NK-92 (cell line): ENCODE measurements around the gene IQGAP2.
"Not testable (repeated sequence)": the region's sequence is repeated elsewhere in the genome, so short reads cannot be mapped to it uniquely, and the experiment has no call there.

ENCODE experiments used
- DNase-seq: peaks from one replicate; lab custom pipeline; 2025; ENCODE audit not compliant: unreplicated experiment; lab: John Stamatoyannopoulos, UW

IQGAP2 gene

DNA sequence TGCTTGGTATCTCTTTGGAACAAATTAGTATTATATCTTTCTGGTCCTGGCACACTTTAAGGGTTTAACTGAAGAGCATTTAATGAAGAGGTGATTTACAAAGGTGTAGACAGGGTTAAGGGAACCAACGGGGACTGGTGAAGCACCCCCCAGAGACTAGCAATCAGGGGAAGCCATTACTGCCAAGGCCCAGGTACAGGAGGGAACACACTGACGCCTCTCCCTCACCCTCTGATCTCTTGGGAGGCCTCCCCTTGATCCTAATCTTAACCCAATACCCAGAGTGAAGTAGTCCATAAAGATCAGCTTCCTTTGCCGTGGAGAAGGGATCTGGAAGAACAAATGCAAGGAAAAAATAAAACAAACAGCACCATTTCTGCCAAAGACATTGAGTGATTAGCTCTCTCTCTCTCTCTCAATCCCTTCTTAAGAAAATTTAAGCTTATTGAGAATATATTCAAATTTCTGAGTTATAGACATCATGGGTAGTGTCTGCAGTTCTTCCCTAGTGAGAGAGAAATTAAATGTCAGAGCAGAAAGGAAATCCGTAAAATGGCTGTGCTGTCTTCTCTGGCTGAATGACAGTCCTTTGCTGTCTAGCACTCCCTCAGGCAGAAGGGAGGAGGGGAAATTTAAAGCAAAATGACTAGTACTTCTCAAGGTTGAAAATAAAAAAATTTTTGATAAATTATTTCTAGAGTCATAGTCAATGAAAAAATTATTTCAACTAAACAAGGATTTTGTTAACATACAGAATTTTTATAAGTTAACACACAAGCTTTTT, 332.9 kb downstream of the IQGAP2 start:
- no peak for DNase-seq

DNA sequence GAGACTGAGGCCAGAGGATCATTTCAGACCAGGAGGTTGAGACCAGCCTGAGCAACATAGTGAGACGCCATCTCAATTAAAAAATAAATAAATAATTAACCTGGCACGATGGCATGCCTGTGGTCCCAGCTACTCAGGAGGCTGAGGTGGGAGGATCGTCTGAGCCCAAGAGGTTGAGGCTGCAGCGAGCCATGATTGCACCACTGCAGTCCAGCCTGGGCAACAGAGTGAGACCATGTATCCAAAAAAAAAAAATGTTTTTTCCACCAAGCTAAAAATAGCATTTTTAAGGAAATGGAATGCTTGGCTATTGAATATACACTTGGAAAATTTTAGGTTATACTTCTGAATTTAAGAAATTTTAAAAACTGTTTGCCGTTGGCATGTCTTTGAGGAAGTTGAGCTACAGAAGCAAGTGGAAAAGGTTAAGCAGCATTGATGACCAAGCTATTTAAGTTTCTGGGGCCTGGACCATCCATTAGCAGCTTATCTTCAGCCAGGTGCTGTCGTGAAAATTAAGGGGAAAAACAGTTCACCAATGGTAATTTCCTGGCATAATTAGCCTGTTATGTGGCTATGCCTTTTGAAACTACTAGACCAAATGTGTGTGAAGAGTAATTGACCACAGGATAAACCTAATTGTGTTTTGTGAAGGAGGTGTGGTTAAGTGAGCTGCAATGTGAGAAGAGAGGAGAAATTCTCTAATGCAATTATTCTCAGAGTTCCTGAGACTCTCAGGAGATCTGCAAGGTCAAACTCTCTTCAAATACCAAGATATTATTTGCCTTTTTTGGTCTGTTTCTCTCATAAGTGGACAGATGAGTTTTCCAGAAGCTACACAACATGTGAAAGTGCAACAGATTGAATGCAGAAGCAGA, 333.8 kb downstream of the IQGAP2 start:
- no peak for DNase-seq

DNA sequence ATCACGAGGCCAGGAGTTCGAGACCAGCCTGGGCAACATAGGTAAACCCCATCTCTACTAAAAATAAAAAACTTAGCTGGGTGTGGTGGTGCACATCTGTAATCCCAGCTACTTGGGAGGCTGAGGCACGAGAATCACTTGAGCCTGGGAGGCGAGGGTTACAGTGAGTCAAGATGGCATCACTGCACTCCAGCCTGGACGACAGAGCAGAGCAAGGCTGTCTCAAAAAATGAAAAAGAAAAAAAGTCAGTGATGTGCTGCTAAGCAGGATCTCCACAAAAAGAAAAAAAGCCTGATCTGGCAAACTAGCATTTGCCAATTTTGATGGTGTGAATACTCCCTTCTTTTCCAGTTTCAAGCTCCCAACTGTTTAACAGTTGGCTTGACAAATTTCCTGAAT, 334.8 kb downstream of the IQGAP2 start:
- DNase-seq: no peak

DNA sequence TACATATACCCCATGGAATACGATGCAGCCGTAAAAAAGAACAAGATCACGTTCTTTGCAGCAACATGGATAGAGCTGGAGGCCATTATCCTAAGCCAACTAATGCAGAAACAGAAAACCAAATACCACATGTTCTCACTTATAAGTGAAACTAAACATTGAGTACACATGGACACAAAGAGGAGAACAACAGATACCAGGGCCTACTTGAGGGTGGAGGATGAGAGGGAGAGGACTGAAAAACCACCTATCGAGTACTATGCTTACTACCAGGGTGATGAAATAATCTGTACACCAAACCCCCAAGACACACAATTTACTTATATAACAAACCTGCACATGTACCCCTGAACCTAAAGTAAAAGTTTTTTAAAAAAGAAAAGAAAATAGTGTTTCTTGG, 338.4 kb downstream of the IQGAP2 start:
- not testable (repeated sequence) for DNase-seq

DNA sequence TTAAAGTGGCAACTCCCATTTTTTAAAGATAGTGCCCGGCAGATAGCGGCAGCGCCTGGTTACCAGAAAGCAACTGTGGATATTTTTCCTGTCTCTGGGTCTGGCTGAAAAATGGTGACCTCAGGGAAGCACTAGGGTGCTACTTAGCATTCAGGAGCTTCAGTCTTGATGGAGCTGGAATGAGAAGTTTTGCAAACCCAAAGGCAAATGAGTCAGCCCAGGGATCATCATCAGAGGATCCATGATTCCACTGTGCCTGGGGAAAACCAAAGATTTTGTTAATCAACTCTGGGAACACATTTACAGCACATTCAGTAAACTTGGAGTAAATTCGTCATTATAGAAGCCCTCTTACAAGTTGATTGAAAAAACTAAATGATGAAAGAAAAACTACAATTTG, 339.5 kb downstream of the IQGAP2 start:
- no peak for DNase-seq

DNA sequence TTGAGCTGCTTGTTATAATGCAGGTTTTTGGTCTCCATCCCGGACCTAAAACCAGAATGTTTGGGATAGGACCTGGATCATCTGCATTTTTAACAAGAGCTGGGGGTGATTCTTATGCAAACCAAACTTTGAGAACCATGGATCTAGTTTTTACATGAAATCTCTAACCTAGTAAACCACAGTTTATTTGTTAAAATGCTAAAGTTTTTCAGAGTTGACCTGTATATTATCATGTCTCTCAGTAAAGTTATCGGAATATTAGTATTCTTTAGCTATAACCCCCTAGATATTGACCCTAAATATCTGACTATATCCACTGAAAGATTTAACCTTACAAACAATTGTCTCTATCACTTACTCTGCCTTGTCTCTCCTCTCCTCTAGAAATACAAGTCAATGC, 341.5 kb downstream of the IQGAP2 start:
- no peak for DNase-seq

DNA sequence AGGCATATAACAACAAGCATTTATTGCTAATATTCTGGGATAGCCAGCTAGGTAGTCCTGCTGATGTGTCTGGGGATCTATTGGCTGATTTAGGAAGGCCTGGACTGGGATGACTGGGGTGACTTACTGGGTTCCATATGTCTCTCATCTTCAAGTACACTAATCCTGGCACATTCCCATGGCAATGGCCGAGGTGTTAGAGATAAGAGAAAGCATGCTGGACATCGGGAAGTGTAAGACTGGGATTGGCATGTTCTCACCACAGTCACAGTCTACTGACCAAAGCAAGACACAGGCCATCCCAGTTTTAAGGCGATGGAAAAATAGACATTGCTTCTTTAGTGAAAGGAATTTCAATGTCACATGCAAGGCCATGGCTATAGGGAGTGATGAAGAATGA, 342.6 kb downstream of the IQGAP2 start:
- no peak for DNase-seq

DNA sequence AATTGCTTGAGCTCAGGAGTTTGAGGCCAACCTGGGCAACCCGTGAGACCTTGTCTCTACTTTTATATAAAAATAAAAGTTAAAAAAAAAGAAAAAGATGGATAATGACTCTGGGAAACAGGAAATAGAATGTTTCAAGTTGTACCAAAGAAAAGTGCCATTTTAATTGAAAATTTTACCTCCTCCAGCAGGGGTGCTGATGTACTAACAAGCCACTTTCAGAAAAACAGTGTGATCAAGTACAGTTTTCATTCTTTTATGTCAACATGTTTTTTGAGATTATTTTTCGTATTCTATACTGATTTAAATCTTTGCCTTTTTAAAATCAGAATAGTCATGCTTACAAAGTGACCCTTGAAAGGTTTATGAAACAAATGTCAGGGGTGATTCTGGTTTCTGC, 343.6 kb downstream of the IQGAP2 start:
- DNase-seq: no peak

DNA sequence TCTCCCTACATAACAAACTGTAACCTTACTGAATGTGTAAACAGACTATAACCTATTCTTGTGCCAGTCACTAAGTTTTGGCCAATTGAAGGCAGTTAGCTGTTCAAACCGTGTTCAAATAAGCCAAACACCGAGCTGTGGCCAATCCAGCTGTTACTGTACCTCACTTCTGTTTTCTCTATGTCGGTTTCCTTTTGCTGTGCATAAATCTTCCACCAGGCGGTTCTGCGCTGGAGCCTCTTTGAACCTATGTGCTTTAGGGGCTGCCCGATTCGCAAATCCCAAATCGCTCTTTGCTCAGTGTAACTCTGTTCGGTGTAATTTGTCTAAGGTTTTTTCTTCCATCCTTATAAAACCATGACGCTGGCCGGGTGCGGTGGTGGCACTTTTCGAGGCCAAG, 344.6 kb downstream of the IQGAP2 start:
- no peak for DNase-seq

DNA sequence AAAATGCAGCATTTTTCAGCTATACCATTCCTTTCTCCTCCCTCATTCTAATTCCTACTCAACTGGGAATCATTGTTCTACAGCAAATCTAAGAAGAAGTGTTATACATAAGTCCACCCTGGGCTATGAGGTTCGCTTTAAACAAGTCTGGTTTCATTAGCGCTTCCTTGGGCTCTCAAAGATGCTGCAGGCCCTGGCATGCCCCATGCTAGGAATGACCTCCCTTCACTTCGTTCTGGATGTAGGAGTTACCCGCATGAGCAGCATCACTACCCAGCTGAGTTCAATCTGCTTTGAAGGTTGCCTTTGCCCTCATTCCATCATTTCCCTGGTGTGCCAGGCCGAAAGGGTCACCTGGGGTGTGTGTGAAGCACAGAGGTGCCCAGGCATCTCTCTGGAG, 348.2 kb downstream of the IQGAP2 start:
- DNase-seq: no peak

DNA sequence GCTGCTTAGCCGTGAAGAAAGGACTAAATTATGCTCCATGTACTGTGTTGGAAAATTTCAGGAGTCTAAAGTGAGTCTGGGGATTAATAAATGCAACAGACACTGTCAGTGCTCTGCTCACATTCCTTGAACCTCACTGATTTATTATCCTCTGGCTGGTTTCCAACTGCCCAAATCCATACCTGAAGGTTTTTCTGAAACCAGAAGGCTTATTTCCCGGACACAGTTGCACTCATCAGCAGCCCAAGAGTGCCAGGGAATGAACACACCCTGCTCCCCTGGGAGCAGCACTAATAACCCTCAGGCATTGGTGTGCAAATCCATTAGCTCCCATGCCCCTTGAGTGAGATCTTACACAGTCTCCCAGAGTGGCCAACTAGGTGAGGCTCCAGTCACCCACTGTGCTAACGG, 351.6 kb downstream of the IQGAP2 start:
- DNase-seq: no peak

DNA sequence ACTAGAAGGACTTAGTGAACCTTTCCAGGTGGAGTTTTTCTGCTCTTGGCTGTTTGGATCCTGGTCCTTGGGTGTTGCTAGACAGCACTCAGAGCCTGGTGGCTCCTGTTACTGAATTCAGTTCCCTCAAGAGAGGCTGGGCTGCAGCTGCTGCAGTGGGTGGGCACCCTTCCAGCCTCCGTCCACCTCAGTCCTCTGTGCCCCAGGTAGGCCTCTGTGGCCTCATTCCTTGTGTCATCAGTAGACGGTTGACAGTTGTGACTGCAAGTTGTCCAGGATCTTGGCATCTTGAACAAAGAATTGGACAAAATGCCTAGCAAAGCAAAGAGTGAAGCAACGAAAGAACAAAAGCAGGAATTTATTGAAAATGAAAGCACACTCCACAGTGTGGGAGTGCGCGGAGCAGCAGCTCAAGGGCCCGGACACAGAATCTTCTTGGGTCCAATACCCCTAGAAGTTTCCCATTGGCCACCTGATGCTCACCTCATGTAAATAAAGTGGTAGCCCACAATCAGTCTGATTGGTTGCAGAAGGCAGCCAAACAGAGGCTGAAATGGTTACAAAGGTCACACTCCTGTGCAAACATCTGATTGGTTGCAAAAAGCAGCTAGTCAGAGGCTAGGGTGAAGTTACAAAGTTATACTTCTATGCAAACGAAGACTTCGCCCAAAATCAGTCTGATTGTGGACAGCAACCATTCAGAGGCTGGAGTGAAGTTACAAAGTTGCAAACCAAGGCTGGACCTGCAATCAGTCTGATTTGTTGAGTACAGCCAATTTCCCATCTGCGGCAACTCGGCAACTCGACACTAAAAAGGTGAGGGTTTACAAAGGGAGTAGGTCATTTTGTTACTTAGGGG, 352.9 kb downstream of the IQGAP2 start:
- DNase-seq: no peak

DNA sequence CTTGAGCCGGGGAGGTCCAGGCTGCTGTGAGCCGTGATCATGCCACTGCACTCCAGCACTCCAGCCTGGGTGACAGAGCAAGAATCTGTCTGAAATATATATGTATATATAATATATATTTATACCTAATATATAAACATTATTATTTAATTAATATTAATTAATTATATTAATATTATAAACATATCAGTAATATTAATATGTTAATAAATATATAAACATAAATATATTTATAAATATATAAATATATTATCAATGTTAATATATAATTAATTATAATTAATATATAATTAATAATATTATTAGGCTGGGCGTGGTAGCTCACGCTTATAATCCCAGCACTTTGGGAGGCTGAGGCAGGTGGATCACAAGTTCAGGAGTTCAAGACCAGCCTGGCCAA, 354.0 kb downstream of the IQGAP2 start:
- DNase-seq: no peak
